ENCODE results near the gene GALNT18. TPM values are rescaled to one million over a fixed set of nuclear protein-coding genes. Genes with fewer than 3 reads are reported as not detected.

GALNT18 gene
- total RNA-seq, 1 donor from 2014 or later = not detected

GRCh38 chr11:11581481-11581880 is 40.3 kb downstream of the GALNT18 start:
- ChIA-PET CTCF (no interaction called here), POLR2A (no interaction called here)
- no peaks in the 10 kb centered on the region for H3K36me3 Mint-ChIP-seq (ENCODE audit: low read depth)
- no peak for DNase-seq
- no peak overlapping the region for H3K4me3 Mint-ChIP-seq
- ATAC-seq (ENCODE audit: low read depth) = no peak
- H3K27ac Mint-ChIP-seq = no peak overlapping the region
- H3K4me1 Mint-ChIP-seq = no peaks in the 10 kb centered on the region
- no peak for TF ChIP-seq CTCF (IDR thresholded peaks at IDR 0.05)
- intact Hi-C loops (cut with micrococcal nuclease) = no loop called here
- no peaks in the 10 kb centered on the region for H3K9me3 Mint-ChIP-seq
- no peaks in the 10 kb centered on the region for H3K27me3 Mint-ChIP-seq

- POLR2A ChIA-PET = no interaction called here
- Mint-ChIP-seq H3K36me3 (ENCODE audit: low read depth) (no peaks in the 10 kb centered on the region), H3K4me1 (no peaks in the 10 kb centered on the region), H3K4me3 (no peak overlapping the region), H3K9me3 (no peaks in the 10 kb centered on the region), H3K27me3 (no peaks in the 10 kb centered on the region), H3K27ac (no peak overlapping the region)
- no peak for DNase-seq
- TF ChIP-seq CTCF (IDR thresholded peaks at IDR 0.05) = no peak
- CTCF ChIA-PET = no interaction called here
- no peak for ATAC-seq (ENCODE audit: low read depth)
- intact Hi-C loops (cut with micrococcal nuclease) = no loop called here
These were observed 40.9 kb downstream of the GALNT18 start for GRCh38 chr11:11580841-11581411.

- TF ChIP-seq CTCF (IDR thresholded peaks at IDR 0.05) = no peak
- Mint-ChIP-seq H3K4me3 (no peak overlapping the region), H3K27me3 (no peaks in the 10 kb centered on the region), H3K4me1 (no peaks in the 10 kb centered on the region), H3K36me3 (ENCODE audit: low read depth) (no peaks in the 10 kb centered on the region), H3K9me3 (no peaks in the 10 kb centered on the region), H3K27ac (no peak overlapping the region)
- DNase-seq = no peak
- ATAC-seq (ENCODE audit: low read depth) = no peak
- intact Hi-C loops (cut with micrococcal nuclease) = no loop called here
- ChIA-PET POLR2A (no interaction called here), CTCF (no interaction called here)
These were observed 41.8 kb downstream of the GALNT18 start for GRCh38 chr11:11580012-11580411.

GRCh38 chr11:11579012-11579988 is 42.5 kb downstream of the GALNT18 start:
- TF ChIP-seq CTCF (IDR thresholded peaks at IDR 0.05) = no peak
- ChIA-PET POLR2A (no interaction called here), CTCF (no interaction called here)
- DNase-seq (no peak), ATAC-seq (ENCODE audit: low read depth) (no peak)
- intact Hi-C loops (cut with micrococcal nuclease) = no loop called here
- H3K27me3 Mint-ChIP-seq = no peaks in the 10 kb centered on the region
- no peak overlapping the region for H3K27ac Mint-ChIP-seq
- H3K36me3 Mint-ChIP-seq (ENCODE audit: low read depth) = no peaks in the 10 kb centered on the region
- no peaks in the 10 kb centered on the region for H3K9me3 Mint-ChIP-seq
- H3K4me1 Mint-ChIP-seq = no peaks in the 10 kb centered on the region
- no peak overlapping the region for H3K4me3 Mint-ChIP-seq

Measured in activated B cell treated with CpG ODN at 0.5 μM for 24 hours (primary cell).